HG02642 (cell line): ENCODE measurements around the gene CADM1.

Source experiments
- ATAC-seq: cut with Tn5 transposase; IDR thresholded peaks from one replicate; pipeline ENCODE4 v1.9.1; 2021; ENCODE audit warnings: mild to moderate bottlenecking; ENCODE audit not compliant: unreplicated experiment, poor library complexity

The CADM1 gene

GRCh38 chr11:115518983-115519628 is 14.9 kb upstream of the CADM1 start:
- no peak for ATAC-seq

- ATAC-seq, result no peak
These were observed 11.6 kb upstream of the CADM1 start for GRCh38 chr11:115515647-115516395.

- ATAC-seq, result no peak
These were observed 2.9 kb upstream of the CADM1 start for GRCh38 chr11:115506954-115507675.

DNA sequence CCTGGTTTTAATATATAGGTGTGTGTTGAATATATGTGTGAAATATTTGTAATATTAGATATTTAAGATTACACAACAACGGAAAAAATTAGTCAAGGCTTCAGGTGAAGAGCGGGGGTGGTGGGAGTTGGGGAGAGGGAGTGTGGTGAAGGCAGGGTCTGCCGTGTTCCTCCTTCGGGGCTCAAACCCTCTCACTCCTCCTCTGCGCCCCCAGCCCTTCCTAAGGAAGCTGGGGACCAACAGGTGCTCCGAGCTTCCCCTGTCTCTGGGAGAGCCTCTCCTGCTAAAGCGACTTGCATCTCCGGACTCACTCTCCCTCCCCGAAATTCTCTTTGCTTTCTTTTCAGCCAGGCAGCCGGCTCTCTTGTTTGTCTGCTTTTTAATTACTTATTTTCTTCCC is 960 bp upstream of the CADM1 start:
- no peak for ATAC-seq

DNA sequence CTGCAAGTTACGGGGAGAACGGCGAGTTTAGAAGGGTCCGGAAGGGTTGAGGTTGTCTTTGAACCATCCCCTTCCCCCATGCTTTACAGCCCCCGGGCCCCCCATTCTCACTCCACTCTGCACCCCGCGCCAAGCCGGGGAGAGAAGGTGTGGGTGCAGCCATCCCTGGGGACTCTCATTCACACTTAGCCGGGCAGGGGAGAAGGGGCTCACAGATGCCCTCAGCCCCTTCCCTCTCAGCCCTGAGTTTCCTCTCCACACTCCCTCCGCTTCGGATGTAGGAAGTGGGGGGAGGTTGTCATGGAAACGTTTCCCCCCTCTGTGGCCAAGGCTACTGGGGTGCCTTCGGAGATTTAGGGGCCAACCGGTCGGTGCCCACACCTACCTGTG is 334 bp downstream of the CADM1 start:
- peak; percentile 5 for ATAC-seq

- peak; percentile 49 for ATAC-seq
These were observed 931 bp downstream of the CADM1 start for GRCh38 chr11:115503083-115503885.

GRCh38 chr11:115502636-115503082 is 1.6 kb downstream of the CADM1 start:
- no peak for ATAC-seq

- ATAC-seq, result no peak
These were observed 2.2 kb downstream of the CADM1 start for GRCh38 chr11:115501893-115502589.

- ATAC-seq, result no peak
These were observed 2.7 kb downstream of the CADM1 start for GRCh38 chr11:115501502-115501892.

- no peak for ATAC-seq
These were observed 3.4 kb downstream of the CADM1 start for GRCh38 chr11:115500547-115501501.

DNA sequence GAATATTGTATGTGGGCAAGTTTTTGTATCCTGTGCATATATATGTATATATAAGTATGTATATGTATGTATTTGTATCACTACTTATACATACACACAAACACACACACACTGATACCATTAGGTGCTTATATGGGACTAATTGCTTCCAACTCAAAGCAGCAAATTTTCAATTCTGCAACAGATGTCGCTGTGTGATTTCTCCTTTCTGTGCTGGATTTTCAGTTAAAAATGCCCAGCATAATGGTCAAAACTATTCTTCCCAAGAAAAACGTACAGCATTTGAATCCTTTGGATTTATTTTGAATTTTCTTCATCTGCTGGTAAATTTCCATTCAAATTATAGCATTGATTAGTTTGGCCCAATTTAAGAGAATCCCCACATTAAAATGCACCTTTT is 4.3 kb downstream of the CADM1 start:
- ATAC-seq, result no peak

- ATAC-seq, result no peak
These were observed 4.9 kb downstream of the CADM1 start for GRCh38 chr11:115499241-115499799.

DNA sequence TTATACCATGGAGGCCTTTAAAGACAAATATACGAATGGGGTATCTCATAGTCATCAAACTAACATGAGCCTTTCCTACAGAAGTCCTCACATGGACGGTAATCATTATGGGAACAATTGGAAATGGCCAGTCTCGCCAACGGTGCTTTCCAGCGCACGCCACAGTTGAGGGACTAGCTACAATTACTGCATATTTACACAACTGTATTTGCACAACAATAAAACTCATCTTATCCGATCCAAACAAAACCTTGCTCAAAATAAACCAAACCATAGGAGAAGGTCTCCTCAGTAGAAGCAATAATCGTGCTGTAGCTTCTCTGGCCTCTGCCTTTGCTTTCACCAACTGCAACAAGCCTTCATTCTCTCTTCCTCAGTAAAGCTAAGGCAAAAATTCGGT is 5.9 kb downstream of the CADM1 start:
- no peak for ATAC-seq

GRCh38 chr11:115497303-115497702 is 6.9 kb downstream of the CADM1 start:
- ATAC-seq, result no peak

- ATAC-seq, result no peak
These were observed 7.3 kb downstream of the CADM1 start for GRCh38 chr11:115496892-115497291.

DNA sequence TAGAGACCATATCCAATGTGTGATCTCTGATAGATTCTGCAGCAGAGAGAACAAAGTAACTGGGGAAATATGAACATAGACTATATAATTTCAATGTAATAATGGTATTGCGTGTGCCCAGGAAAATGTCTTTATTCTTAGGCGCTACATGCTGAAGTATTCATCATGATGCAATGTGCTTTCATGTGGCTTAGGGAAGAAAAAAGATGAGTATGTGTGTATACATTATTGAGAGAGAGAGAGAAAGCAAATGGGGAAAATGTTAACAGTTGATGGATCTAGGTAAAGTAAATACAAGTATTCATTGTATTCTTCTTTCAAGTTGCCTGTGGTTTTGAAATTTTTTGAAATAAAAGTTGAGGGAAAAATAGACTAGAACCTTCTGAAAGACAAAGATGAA is 10.3 kb downstream of the CADM1 start:
- no peak for ATAC-seq

DNA sequence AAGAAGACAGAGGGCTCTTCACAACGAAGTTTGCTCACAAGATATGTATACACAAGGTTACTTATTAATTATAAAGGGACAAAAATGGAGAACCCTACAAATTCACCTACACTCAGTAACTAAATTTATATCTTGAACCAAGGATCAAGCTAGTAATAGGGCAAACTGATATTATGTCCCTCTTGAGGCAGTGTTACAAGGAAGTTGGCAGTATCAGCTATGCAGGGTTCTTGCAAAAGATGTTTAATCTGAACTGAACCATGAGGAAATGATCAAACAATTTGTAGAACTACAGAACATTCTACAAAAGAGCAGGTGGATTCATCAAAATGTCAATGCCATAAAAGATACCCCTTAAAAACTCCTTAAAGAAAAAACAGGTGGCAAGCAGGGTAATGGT is 10.7 kb downstream of the CADM1 start:
- no peak for ATAC-seq

GRCh38 chr11:115489466-115489865 is 14.7 kb downstream of the CADM1 start:
- no peak for ATAC-seq

- no peak for ATAC-seq
These were observed 15.3 kb downstream of the CADM1 start for GRCh38 chr11:115488945-115489344.
